Activated CD4-positive, alpha-beta T cell treated with anti-CD3 and anti-CD28 coated beads, Interleukin-2, Interleukin-6, amounts not matched to agents 100 ng/mL and 50 ng/mL, durations not matched to agents 16 hours and 8 hours (primary cell): ENCODE data around the gene CAP1.

Experiments used
- DNase-seq: peaks from one replicate; pipeline ENCODE4 v3.0.0-alpha.2; 2020

The CAP1 gene

DNA sequence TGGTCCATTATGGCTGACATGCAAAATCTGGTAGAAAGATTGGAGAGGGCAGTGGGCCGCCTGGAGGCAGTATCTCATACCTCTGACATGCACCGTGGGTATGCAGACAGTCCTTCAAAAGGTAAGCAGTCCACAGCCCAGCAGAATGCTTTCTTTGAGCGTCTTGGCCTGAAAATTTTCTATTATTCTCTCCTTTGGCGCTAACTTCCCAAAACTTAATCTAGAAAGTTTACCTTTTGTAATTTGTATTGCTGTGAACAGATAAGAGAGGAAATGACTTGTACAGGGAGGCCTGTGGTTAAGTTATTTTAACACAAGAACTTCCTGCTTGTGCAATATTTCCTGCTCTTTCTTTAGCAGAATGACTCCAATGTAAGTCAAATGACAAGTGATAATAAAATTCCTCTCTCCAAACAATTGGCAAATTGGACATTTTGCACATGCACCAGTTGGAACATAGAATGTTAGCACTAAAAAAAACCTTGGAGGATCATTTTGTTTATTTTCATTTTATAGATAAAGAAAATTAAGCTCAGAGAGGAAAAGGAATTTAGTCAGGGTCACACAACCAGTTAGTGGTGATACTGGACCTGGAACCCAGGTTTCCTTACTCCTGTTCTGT, 18.9 kb downstream of the CAP1 start:
- peak; percentile 78 for DNase-seq

DNA sequence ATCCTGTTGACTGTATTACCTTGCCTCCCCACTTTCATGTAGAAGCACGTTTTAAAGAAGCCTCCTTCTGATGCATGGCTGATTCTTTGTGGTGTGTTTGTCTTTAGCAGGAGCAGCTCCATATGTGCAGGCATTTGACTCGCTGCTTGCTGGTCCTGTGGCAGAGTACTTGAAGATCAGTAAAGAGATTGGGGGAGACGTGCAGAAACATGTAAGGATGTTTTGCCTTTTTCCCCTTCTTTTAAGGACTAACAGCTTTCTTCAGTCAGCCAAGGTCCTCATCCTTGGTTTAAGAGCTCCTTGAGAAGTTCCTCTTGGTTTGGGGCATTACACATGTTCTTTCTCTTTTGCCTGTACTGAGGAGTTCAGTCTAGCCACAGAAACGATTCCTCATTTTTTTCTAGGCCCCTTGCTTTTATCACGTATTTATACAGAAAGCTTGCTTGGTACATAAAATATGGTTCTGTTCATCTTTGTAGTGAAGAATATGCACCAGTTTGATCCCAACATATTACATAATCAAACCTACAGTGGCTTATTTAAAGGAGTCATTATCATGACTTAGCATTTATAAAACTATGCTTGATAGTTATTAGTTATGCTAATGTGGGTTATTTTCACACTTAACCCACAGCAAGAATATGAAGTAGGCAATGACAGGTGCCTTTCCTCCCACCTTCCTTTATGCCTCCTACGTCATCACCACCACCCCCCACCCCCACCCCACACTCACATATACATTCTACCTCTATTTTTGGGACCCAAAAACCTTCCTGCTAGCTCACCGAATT, 19.6 kb downstream of the CAP1 start:
- peak; percentile 27 for DNase-seq

DNA sequence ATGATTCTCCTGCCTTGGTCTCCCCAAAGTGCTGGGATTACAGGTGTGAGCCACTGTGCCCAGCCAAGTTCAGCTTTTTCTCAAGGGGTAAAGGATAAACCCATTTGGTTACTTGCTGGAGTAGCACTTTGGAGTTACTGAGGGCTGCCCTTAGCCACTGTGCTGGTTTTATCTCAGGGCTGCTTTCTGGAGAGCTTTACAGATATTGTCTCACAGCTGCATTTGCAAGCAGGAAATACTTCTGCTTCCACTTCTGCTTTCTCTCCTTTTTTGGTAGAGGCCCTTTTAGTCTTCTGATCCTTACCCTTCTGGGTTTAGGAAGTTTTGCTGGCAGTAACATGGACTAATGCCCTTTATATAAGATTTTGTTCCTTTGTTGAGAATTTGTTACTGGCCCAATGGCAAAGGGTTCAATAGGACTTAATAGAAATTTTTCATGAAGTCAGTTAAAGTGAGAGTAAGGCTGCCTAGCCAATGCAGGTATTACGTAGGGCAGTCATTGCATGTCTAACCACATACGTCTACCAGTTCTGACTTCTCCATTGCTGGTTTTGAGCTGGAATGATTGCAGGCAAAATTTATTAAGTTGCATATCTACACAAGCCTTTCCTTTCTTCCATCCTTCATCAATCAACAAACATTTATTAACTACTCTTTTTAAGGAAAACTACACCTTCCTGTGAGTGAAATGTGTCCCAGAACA, 24.4 kb downstream of the CAP1 start:
- DNase-seq, result no peak

DNA sequence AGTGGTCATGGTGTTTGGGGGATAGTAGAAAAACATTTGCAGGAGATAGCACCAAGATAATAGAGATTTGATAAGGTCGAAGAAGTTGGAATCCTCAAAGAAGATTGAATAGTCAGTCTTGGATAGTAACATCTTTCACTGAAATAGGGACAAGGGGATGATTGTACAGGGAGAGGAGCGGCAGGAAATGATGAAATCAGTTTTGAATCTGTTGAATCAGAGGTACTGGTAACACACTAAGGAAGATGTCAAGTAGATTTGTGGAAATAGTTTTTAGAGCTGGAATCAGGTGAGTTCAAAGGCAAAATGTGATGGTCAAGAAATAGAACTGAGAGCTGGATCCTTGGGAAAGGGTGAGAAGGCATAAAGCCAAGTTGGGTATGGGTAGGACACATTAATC, 26.5 kb downstream of the CAP1 start:
- no peak for DNase-seq

DNA sequence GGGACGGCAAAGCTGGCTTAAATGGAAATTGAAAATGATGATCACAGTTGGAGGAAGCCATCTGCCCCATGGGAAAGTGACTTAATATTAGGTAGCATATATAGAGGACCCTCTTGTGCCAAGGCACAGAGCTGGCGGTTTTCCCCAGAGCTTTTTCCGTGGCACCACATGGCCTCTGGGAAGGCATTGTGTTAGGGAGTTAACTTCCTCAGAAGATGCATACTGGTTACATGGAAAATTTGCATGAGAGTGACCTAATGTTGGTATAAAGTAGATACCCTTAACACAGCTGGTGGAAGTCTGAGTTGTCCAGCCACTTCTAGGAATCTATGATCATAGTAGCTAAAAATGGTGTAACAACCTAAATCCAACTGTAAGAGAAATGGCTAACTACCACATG, 27.3 kb downstream of the CAP1 start:
- no peak for DNase-seq

DNA sequence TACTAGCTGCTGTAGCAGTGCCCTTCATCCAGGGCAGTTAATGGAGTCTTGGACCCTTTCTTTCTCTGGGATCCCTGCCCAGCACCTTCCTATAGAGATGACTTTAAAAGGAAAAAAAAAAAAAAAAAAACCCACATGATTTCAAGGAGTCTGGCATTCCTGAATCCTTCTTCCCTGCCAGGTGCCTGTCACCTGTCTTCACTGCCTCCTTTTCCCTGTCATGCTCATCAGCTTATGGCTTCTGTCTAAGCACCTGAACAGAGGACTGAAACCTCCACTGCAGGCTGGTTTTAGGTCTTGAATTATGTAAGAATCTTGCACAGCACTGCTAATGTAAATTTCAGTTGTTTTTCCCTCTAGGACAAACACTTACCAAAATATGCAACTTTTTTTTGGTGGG, 31.6 kb downstream of the CAP1 start:
- DNase-seq, result no peak

DNA sequence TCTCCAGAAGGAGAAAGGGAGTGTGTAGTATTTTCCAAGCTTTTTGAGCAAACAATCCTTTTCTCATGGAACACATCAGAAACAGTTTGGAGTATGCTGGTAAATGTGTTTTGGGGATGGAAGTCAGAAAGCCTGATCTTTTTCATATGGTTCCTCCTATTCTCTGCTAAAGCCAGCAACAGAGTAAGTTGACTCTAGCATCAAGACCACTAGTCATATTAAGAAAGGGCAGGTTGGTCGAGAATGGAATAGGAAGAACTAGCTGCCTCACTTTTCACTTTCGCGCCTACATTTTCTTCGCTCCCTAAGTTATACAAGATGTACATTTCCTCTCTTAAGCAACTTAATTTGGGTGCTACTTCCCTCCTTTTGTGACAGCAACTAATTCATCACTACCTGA, 32.5 kb downstream of the CAP1 start:
- DNase-seq, result no peak

DNA sequence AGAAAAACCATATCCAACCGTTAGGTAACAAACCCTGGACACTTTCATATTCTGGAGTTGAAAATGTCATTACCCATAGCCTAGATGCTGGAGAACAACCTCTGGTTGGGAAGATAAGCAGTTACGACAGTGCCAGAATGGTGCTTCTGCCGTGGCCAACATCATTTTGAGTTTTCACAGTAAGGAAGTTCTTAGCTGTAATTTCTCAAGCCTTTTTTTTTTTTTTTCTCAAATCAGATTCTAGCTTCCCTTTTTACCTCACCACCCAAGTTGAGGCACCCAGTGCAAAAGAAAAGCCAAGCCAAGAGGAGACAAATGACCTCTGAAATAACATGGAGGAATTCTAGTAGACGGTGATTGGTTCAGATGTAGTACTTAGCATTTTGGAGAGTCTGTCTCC, 34.7 kb downstream of the CAP1 start:
- no peak for DNase-seq

DNA sequence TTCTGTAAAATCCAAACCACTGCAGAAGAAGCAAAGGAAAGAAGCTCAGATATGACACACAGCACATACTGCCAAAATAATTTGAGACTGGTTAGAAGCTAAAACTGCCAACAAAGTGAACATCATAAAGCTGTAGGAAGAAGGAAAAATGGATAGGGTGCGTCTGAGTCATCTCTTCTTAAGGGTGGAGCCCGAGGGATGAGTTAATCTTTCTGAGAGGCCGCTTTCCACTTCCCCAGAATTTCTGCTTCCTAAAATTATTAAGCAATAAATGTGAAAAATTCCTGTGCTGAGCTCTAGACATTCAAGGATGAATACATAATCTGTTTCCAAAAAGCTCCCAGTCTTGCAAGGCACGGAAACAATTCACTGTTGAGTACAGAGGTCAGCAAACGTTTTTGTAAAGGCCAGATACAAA, 36.4 kb downstream of the CAP1 start:
- DNase-seq, result no peak

DNA sequence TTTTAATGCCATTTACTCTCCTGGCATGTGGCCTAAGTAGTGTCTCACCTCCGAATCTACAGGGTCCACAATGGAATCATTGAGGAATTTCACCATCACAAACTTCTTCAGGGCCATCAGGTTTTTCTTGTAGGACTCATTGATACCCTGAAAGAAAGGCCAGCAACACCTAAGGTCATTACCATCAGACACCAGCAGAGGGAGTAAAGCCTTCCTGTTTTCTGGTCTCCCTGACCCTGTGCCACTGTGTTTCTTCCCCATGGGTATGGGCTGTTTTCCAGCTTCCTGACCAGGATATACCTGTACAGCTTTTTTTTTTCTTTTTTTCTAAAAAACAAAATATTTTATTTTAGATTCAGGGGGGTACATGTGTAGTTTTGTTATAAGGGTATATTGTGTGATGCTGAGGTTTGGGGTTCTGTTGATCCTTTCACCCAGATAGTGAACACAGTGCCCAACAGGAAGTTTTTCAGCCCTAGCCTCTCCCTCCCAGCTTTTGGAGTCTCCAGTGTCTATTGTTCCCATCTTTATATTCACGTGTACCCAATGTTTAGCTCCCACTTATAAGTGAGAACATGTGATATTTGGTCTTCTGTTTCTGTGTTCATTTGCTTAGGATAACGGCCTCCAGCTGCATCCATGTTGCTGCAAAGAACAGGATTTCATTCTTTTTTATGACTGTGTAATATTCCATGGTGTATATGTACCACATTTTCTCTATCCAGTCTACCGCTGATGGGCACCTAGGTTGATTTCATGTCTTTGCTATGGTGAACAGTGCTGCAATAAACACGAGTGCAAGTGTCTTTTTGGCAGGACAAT, 38.2 kb downstream of the CAP1 start:
- peak; percentile 74 for DNase-seq

DNA sequence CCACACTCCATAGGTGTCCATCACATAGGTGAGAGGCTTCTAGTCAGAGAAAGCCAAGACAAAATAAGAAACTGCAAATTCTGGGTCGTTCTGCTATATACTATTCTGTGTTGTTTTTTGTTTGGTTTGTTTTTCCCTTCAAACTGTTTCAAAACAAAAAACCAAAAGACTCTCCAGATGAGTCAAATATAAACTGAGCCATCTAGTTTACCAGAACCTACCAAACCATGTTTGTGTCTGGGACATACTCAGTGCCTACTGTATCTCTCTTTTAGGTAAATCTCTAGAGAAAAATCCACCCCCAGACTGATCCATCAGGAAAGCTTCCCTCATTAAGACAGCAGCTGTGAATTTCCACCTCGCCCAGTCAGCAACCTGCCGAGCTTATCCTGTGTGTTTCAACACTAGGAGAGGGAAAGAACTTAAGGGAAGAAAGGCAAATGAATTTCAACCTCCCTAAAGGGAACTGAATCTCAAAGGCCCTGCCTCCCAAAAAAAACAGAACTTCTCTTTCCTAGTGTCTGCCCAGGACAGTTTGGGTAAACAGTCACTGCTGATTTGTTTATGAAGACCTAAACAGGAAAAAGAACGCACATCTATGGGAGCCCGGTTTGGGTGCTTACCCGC, 39.4 kb downstream of the CAP1 start:
- no peak for DNase-seq

DNA sequence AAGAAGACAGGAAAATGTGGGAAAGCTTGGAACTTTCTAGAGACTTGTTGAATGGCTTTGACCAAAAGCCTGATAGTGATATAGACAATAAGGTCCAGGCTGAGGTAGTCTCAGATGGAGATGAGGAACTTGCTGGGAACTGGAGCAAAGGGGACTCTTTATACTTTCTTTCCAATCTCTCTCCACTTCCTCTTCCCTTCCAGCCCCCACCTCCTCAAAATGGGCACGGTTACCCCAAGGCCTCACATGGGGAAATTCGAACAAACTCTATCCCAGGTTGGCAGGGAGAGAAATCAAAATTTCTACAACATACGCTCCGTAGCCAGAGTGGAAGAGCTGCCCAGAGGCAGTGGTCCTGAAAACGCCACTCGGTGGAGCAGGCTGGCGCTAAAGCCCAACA, 41.3 kb downstream of the CAP1 start:
- no peak for DNase-seq

DNA sequence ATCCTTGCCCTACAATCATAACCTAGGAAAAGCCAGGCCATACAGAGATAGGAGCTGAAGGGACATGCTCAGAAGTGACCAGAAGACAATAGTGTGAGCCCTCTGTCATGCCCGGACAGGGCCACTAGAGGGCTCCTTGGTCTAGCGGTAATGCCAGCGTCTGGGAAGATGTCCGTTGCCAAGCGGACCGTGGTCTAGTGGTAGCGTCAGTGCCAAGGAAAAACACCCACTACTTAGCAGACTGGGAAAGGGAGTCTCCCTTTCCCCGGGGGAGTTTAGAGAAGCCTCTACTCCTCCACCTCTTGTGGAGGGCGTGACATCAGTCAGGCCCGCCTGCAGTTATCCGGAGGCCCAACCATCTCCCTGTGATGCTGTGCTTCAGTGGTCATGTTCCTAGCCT, 44.2 kb downstream of the CAP1 start:
- peak; percentile 61 for DNase-seq

DNA sequence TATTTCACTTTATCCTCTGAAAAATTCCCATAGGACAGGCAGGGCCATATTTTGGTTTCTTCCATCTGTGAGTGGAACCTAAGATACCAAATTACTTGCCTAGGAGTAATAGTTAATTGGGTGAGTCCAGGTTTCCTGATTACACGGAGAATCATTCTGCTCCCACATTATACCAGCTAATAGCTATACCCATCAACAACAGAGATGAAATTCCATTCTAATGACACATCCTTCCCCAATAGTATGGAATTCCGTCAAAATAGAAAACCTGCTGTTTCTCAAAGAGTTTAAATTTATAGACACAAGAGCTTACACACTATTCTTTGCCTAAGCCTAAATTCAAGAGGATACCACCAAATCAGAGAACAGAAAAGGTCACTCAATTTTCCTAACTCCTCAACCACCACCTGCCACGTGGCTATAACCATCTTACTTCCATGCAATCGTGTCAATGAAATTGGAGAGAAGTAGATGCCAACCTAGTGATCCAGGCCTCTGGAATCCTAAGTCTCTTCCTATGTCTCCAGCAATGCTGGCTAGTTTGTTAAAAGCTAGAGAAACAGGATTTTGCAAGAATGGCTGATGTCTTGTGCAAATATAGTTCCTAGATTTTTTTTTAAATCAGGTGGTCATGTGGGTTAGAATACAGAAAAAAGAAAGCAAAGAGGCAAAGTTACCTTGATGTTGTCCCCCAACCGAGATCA, 50.3 kb downstream of the CAP1 start:
- DNase-seq, result no peak

DNA sequence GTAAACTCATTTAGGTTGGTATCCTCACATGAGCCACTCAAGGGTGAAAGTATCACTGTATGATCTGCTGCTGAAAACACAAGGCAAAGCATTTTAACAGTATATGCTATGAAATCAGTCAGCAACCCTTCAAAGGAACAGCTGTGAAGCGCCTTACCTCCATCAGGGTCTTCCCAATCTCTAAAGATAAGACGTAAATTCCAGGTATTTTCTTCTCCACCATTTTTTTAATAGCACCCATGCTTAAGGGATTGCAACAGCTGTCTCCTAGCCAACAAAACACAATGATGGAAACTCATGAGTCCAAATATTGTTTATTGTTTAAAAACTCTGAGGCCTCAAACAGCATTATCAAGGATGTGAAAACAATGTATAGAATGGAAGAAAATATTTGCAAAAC, 51.7 kb downstream of the CAP1 start:
- DNase-seq, result no peak

DNA sequence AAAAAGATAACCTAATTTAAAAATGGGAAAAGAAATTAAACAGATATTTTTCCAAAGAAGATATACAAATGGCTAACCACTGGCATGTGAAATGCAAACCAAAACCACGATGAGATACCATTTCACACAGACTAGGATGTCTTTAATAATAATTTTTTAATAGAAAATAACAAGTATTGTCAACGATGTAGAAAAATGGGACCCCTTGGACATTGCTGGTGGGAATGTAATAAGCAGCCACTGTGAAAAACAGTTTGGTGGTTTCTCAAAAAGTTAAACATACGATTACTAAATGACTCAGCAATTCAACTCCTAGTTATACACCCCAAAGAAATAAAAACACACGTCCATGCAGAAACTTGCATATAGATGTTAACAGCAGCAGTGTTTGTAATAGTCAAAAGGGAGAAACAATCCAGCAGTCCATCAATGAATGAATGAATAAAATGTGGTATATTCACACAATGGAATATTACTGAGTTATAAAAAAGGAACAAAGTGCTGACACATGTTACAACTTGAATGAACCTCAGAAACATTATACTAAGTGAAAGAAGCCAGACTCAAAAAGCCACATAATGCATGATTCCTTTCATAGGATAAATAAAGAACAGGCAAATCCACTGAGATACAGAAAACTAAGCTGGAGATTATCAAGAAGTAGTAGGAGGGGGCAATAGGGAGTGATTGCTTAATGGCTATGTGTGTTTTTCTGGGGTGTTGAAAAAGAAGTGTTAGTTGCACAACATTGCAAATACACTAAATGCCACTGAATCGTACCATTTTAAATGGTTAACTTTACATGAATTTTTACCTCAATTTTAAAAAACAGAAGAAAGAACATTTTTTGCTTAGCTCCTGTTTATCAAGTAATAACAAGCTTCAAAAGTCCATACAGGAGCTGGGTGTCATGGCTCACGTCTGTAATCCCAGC, 52.4 kb downstream of the CAP1 start:
- DNase-seq, result no peak

DNA sequence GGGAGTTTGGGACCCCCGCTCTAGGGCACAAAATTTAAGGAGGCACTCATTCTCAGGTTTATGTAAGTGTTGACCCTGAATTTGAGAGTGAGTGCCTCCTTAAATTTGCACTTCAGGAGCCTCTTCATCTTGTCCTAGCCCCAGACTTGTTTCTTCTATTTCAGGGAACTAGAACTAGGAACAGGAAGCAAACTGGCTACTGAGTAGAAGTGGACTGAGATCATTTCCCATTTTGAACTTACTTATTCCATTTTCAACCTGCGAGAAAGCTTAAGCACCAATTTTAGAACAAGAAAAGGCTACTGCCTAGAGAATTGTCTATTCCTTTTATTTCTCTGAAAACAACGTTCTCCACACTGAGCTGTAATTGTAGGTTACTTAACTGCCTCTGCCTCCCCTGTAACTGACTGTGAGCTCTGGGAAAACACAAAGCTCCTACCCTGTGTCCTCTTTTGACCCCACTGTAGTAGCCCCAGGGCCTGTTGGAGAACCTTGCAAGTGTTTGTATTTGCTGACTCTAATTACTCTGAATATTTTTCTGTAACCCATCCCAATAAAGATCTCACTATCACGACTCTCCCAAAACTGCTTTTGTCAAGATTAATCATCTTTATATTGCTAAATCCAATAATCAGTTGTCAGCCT, 54.1 kb downstream of the CAP1 start:
- DNase-seq, result no peak

DNA sequence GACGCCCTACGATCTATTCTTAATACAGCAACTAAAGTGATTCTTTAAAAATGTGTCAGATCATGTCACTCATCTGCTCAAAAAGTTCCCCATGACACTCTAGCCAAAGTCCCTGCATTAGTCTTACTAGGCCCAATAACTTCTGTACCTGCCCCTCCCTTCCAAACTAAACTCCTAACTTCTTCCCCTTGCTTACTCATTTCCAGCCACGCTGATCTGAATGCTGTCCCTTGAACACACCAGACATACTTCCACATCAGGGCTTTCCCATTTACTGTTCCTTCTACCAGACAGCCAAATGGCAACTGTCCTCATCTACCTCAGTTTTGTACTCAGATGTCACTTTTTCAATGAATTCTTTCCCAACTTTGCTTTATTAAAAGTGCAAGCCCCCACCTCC, 55.3 kb downstream of the CAP1 start:
- DNase-seq, result no peak

DNA sequence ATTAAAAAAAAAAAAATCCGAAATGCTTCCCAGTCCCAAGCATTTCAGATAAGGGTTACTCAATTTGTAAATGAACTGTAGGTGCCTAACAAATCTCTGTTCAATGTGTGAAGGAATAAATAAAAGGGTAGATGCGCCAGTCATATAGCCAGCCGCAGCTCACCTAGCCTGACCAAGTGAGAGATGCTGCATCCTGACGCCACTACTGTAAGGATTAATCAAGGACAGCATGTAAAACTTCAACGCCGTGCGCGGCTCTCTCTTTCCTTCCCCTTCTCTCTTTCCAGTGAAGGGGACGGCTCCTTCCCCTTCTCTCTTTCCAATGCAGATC, 56.1 kb downstream of the CAP1 start:
- DNase-seq, result no peak

DNA sequence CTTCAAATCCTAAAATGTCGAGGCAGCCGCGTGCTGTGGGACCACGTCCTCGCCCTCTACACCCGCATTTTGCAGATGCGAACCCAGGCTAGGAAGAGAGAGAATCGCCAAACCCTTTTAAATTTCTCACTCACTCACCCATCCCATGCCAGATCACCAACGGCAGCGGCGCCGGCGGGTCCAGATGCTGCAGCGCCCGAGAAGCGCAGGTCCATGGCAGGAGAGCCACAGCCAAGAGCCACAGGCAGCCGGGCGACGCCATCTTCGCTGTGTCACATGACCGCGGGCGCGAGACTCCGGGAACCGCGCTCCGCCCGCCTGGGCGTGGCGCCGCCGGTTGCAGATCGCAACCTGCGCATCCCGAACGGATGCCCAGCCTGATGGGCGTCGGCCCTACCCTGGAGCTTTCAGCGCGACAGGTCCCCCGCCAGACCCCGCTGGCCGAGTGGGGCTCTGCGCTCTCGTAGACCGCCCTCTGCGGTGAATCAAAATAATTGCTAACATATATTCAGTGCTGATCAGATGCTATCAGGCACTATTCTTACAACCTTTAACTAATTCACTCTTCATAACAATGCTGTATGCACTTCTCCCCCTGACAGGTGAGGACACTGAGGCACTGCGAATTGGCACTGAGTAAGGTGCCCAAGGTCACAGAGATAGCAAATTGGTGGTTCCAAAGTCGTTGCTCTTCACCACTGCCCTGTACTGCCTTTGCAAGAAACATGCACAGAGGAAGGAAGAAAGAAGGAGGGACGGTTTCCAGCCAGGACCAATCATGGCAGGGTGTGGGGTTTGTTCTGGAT, 56.7 kb downstream of the CAP1 start, which contains the start of gene PPT1:
PPT1 (minus strand) TSS at position 276 of the 806 bp plus-strand sequence; CDS start at position 262, 14 bp downstream.
- peak; percentile 90 for DNase-seq
